NT2/D1 (cell line): Measurements from ENCODE around the gene ZNF768.

Experiments
- DNase-seq: peaks from one replicate; pipeline ENCODE4 v3.0.0-alpha.2; 2011; ENCODE audit warnings: low read depth, low spot score
- H3K27me3 ChIP-seq: 2 replicates; pipeline ENCODE4 v1.6.0; 2011; ENCODE audit warnings: mild to moderate bottlenecking; ENCODE audit not compliant: insufficient read length, insufficient read depth
- H3K36me3 ChIP-seq: 2 replicates; pipeline ENCODE4 v1.6.1; 2011; ENCODE audit warnings: mild to moderate bottlenecking, low read length, mixed read lengths; ENCODE audit not compliant: insufficient read depth, insufficient read length
- H3K4me1 ChIP-seq: 2 replicates; pipeline ENCODE4 v1.5.1; 2011; ENCODE audit not compliant: insufficient read depth, insufficient read length
- H3K4me3 ChIP-seq: 2 replicates; pipeline ENCODE4 v1.5.1; 2011; ENCODE audit warnings: low read depth; ENCODE audit not compliant: insufficient read length
- H3K9ac ChIP-seq: 2 replicates; pipeline ENCODE4 v1.6.0; 2011; ENCODE audit warnings: low read depth; ENCODE audit not compliant: insufficient read length
- H3K9me3 ChIP-seq: 2 replicates; pipeline ENCODE4 v1.5.1; 2011; ENCODE audit warnings: mild to moderate bottlenecking, low read length; ENCODE audit not compliant: insufficient read depth
- SUZ12 ChIP-seq: IDR thresholded peaks from 2 replicates; pipeline ENCODE4 v1.6.1; 2011; ENCODE audit not compliant: insufficient read length, insufficient read depth; ENCODE audit errors: extremely low read depth
- YY1 ChIP-seq: IDR thresholded peaks from 2 replicates; pipeline ENCODE4 v1.6.1; 2011; ENCODE audit not compliant: insufficient read length, insufficient read depth
- ZNF274 ChIP-seq: IDR thresholded peaks from 2 replicates; pipeline ENCODE4 v1.6.1; 2011; ENCODE audit warnings: mild to moderate bottlenecking, low read depth, low read length

The ZNF768 gene

DNA sequence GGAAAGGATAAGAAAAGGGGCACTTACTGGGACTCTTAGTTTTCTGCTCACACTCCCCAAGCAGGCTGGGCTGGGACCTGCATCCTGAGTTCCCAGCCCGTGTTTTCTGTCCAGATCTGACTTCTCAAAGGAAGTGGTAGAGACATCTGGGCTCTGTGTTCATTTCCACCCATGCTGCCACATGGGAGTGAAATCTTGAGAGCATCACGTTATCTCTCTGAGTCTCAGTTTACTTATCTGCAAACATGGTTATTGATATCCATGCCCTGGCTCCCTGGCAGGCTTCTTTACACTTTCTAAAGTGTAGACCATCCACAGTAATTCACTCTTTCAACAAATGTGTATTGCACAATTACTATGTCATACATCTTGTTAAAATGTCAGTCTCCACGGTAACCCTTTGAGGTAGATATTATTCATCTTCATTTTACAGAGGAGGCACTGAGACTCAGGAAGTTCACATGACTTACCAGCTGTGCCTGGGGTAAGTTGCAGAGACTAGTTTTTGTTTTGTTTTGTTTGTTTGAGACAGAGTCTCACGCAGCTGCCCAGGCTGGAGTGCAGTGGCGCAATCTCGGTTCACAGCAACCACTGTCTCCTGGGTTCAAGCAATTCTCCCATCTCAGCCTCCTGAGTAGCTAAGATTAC, 41.7 kb upstream of the ZNF768 start:
- H3K4me1 ChIP-seq, result peaks cover 6% of the 10 kb centered on the region
- H3K27me3 ChIP-seq, result no peaks in the 10 kb centered on the region
- TF ChIP-seq SUZ12 (no peak), ZNF274 (no peak)
- no peak overlapping the region for H3K4me3 ChIP-seq
- no peaks in the 10 kb centered on the region for H3K36me3 ChIP-seq
- no peak overlapping the region for H3K9ac ChIP-seq
- no peaks in the 10 kb centered on the region for H3K9me3 ChIP-seq
- no peak for DNase-seq

DNA sequence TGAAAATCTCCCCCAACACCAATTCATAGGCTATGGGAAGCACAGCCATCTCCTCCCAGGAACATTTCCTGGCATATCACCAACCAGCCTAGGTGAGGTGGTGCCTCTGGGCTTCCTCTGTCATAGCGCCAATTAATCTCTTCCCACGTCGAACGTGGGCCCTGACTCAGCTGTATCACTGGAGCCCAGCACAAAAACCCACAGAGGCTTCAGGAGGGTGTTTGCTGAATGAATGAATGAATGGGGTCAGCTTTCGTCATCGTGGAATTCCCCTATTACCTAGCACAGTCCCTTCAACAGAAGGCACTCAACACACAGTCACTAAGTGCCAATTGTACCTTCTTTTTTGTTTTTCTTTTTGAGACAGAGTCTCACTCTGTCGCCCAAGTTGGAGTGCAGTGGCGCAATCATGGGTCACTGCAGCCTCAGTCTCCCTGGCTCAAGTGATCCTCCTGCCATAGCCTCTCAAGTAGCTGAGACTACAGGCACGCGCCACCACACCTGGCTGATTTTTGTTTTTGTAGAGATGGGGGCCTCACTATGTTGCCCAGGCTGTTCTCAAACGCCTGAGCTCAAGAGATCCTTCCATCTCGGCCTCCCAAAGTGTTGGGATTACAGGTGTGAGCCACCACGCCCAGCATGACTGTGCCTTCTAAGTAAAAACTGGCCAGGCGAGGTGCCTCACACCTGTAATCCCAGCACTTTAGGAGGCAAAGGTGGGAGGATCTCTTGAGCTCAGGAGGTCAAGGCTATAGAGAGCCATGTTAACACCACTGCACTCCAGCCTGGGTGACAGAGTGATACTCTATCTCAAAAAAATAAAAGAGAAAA, 41.0 kb upstream of the ZNF768 start:
- DNase-seq, result no peak
- Histone ChIP-seq H3K9ac (no peak overlapping the region), H3K4me1 (peaks cover 6% of the 10 kb centered on the region), H3K36me3 (no peaks in the 10 kb centered on the region), H3K9me3 (no peaks in the 10 kb centered on the region), H3K4me3 (no peak overlapping the region), H3K27me3 (no peaks in the 10 kb centered on the region)
- TF ChIP-seq YY1, result no peak
- no peak for TF ChIP-seq SUZ12
- no peak for TF ChIP-seq ZNF274

DNA sequence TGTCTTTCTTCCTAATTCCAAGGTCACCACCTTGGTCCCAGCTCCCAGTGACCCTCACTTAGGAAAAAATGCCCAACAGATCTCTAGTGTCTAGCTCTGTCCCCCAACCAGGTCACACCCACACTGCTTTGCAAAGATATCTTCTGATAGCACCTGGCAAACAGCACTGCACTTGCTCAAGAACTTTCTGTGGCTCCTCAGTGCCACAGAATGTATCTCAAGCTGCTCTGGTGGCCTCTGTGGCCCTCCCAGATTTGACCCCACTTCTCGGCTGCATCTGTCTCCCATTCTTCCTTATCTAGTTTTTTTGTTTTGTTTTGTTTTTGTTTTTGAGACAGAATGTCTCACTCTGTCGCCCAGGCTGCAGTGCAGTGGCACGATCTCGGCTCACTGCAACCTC, 40.2 kb upstream of the ZNF768 start:
- Histone ChIP-seq H3K4me1 (peaks cover 6% of the 10 kb centered on the region), H3K9me3 (no peaks in the 10 kb centered on the region), H3K36me3 (no peaks in the 10 kb centered on the region), H3K9ac (no peak overlapping the region), H3K27me3 (no peaks in the 10 kb centered on the region), H3K4me3 (no peak overlapping the region)
- DNase-seq, result no peak
- TF ChIP-seq ZNF274 (no peak), YY1 (no peak), SUZ12 (no peak)

DNA sequence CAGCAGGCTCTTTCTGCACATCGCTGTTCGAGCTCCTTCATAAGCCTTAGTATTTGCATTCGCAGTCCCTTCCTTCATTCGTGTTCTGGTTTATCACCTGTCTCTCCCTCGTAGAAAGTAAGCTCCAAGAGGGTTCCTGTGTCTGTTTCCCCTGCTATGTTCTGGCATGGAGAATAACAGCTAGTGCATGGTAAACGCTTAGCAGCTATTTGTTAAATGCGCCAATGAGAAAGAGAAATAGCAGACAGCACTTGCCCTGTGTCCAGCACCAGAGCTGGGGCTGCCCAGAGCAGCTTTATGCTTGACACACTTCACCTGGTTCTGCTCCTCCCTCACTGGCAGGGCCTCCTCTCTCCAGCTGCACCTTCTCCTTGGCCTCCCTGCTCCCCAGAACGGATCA, 39.6 kb upstream of the ZNF768 start:
- Histone ChIP-seq H3K4me1 (peaks cover 6% of the 10 kb centered on the region), H3K36me3 (no peaks in the 10 kb centered on the region), H3K4me3 (no peak overlapping the region), H3K9me3 (no peaks in the 10 kb centered on the region), H3K9ac (no peak overlapping the region), H3K27me3 (no peaks in the 10 kb centered on the region)
- no peak for DNase-seq
- no peak for TF ChIP-seq SUZ12
- TF ChIP-seq ZNF274, result no peak
- TF ChIP-seq YY1, result no peak

DNA sequence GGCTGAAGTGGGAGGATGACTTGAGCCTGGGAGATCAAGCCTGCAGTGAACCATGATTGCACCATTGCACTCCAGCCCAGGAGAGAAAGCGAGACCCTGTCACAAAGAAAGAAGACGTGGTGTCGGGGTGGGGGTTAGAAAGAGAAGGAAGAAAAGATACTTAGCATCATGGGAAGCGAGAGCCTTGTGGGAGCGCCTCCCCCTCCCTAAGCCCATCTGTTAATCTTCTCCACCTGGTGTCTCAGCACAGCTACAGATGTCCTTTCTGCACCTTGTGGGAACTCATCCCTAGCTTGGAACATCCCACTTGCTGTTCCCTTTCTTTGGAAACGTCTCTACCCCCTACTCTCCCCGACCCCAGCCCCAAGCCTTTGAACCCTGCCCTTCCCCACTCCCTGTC, 39.2 kb upstream of the ZNF768 start:
- no peak for TF ChIP-seq SUZ12
- no peak for TF ChIP-seq ZNF274
- no peak for TF ChIP-seq YY1
- Histone ChIP-seq H3K36me3 (no peaks in the 10 kb centered on the region), H3K9me3 (no peaks in the 10 kb centered on the region), H3K27me3 (no peaks in the 10 kb centered on the region), H3K9ac (no peak overlapping the region), H3K4me3 (no peak overlapping the region), H3K4me1 (peaks cover 6% of the 10 kb centered on the region)
- no peak for DNase-seq

DNA sequence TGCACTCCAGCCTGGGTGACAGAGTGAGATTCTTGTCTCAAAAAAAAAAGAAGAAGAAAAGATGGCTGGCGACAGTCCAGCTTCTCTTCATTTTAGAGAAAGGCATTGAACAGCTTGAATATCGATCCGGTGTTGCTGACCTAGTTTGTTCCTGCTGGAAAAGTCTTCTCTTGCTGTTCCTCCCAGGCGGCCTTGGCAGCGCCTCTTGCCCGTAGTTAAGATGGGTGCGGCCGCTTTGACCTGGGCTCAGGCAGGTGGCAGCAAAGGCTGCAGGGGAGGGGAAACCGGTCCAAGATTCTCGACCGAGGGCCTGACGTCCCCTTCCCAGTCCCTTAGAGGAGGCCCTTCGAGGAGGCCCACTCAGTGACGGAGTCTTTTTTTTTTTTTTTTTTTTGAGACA, 35.7 kb upstream of the ZNF768 start:
- Histone ChIP-seq H3K4me1 (peaks cover 2% of the 10 kb centered on the region), H3K9me3 (no peaks in the 10 kb centered on the region), H3K27me3 (no peaks in the 10 kb centered on the region), H3K4me3 (no peak overlapping the region), H3K9ac (no peak overlapping the region), H3K36me3 (no peaks in the 10 kb centered on the region)
- no peak for DNase-seq
- TF ChIP-seq SUZ12 (no peak), ZNF274 (no peak), YY1 (no peak)

DNA sequence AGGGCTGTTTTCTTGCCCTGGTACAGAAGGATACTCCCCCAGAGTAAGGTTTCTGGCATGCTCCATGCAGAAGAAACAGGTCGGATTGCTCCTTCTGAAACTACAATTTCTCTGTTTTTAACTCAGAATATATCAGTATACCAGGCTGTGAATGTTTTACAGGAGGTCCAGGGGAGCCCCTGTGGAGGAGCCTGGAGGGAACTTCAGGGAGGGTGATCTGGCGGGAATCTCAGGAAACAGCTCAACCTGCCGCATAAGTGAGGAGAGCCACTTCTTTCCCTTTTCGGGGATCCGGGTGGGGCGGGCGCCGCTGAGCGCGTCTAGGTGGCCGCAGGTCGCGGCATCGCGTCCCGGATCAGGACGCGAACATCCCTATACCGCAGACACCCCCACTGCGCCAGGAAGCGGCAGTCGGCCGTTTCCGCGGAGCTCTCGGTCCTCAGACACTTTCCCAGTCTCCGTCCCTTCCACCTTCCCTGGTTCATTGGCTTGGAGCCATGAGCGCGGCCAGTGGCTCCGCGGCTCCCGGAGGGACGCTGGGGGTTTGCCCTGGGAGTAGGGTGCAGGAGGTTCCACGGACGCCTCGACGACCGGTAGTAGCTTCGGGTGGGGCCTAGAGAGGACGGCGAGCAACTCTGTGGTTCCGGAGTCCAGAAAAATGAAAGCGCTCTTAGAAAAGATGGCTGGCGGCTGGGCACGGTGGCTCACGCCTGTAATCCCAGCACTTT, 34.9 kb upstream of the ZNF768 start:
- peaks cover 3% of the 10 kb centered on the region for H3K4me1 ChIP-seq
- no peak overlapping the region for H3K9ac ChIP-seq
- H3K27me3 ChIP-seq, result no peaks in the 10 kb centered on the region
- TF ChIP-seq SUZ12 (no peak), YY1 (no peak), ZNF274 (no peak)
- DNase-seq, result no peak
- no peak overlapping the region for H3K4me3 ChIP-seq
- no peaks in the 10 kb centered on the region for H3K9me3 ChIP-seq
- peaks cover 3% of the 10 kb centered on the region for H3K36me3 ChIP-seq
